HepG2 (cell line): Measurements from ENCODE around the gene TMEM131. TPM values are rescaled to one million over a fixed set of nuclear protein-coding genes. Genes with fewer than 3 reads are reported as not detected.

Experiments used
- GABPA ChIP-seq, 2 experiments: IDR thresholded peaks; 2 replicates each; pipeline ENCODE4 v1.6.1; 2011 to 2016; ENCODE audit warnings: low read depth in 2 of 2, low read length in 1 of 2, missing biosample characterization in 1 of 2, missing genetic modification characterization in 1 of 2
- HCFC1 ChIP-seq: fragments of 150-350 bp; IDR thresholded peaks from 2 replicates; pipeline ENCODE4 v1.6.1; 2014; ENCODE audit warnings: low read depth, low read length
- MIER2 ChIP-seq: IDR thresholded peaks from 2 replicates; pipeline ENCODE4 v1.6.1; 2016; ENCODE audit warnings: missing biosample characterization, missing genetic modification reagents
- RARG ChIP-seq: sonication (generic); formaldehyde crosslinking; IDR thresholded peaks from 2 replicates; pipeline ENCODE4 v1.4.0; 2020; ENCODE audit warnings: low read depth, mild to moderate bottlenecking, missing genetic modification reagents
- REPIN1 ChIP-seq: sonication (generic); formaldehyde crosslinking; IDR thresholded peaks from 2 replicates; pipeline ENCODE4 v1.8.0; 2022; ENCODE audit warnings: missing genetic modification reagents, low read depth, mild to moderate bottlenecking, borderline replicate concordance
- SIN3B ChIP-seq: fragments of 150-350 bp; IDR thresholded peaks from 2 replicates; pipeline ENCODE4 v1.6.1; 2014; ENCODE audit warnings: low read length
- SMARCC2 ChIP-seq: fragments of 450-650 bp; IDR thresholded peaks from 2 replicates; pipeline ENCODE4 v1.6.1; 2017; ENCODE audit warnings: antibody characterized with exemption, mild to moderate bottlenecking
- STAT5B ChIP-seq: sonication (generic); formaldehyde crosslinking; IDR thresholded peaks from 2 replicates; pipeline ENCODE4 v1.4.0; 2020; ENCODE audit warnings: missing genetic modification reagents
- TBL1XR1 ChIP-seq: fragments of 150-350 bp; IDR thresholded peaks from 2 replicates; pipeline ENCODE4 v1.6.1; 2014; ENCODE audit warnings: borderline replicate concordance, low read length; ENCODE audit not compliant: partially characterized antibody
- THYN1 ChIP-seq: sonication (generic); formaldehyde crosslinking; IDR thresholded peaks from 2 replicates; pipeline ENCODE4 v1.8.1; 2023; ENCODE audit warnings: low read depth, mild to moderate bottlenecking, moderate library complexity, missing genetic modification reagents, borderline replicate concordance
- ZBTB1 ChIP-seq: sonication (generic); formaldehyde crosslinking; IDR thresholded peaks from 2 replicates; pipeline ENCODE4 v1.4.0; 2020; ENCODE audit warnings: missing genetic modification reagents, borderline replicate concordance
- ZMYM3 ChIP-seq: sonication (generic); formaldehyde crosslinking; IDR thresholded peaks from 2 replicates; pipeline ENCODE4 v1.5.1; 2020; ENCODE audit warnings: mild to moderate bottlenecking, missing genetic modification reagents
- ZNF264 ChIP-seq: sonication (generic); formaldehyde crosslinking; IDR thresholded peaks from 2 replicates; pipeline ENCODE4 v1.4.0; 2020; ENCODE audit warnings: missing genetic modification reagents
- ZNF652 ChIP-seq: IDR thresholded peaks from 2 replicates; pipeline ENCODE4 v1.6.1; 2016; ENCODE audit warnings: low read depth, borderline replicate concordance
- ZNF747 ChIP-seq: sonication (generic); formaldehyde crosslinking; IDR thresholded peaks from 2 replicates; pipeline ENCODE4 v1.8.1; 2023; ENCODE audit warnings: missing genetic modification reagents, mild to moderate bottlenecking, borderline replicate concordance
- polyA plus RNA-seq, 8 experiments: library from polyadenylated mRNA; depleted of rRNA in 3 of 8; stranded (reverse) in 7 of 8; unstranded in 1 of 8; fragments of >200 nt; fragmentation: Illumina TruSeq in 4 of 8; extraction: Trizol in 4 of 8; gene quantifications; 2 replicates each; pipeline versions ENCODE4 v1.2.1 to v1.2.3, GENCODE V29; 2011 to 2016; ENCODE audit warnings: low read depth in 4 of 8, missing spikeins in 1 of 8, mixed read lengths in 1 of 8; ENCODE audit not compliant: insufficient read depth in 1 of 8
- total RNA-seq, 5 experiments: library from RNA; depleted of rRNA; stranded (reverse); fragments of >200 nt; fragmentation: Illumina TruSeq; extraction: Trizol; gene quantifications; 2 replicates each; pipeline ENCODE4 v1.2.3, GENCODE V29; 2016; ENCODE audit warnings: low read depth in 1 of 5
- TF ChIP-seq, protein P1 (sequence below): sonication (generic); formaldehyde crosslinking; IDR thresholded peaks from 2 replicates; pipeline ENCODE4 v1.4.0; 2020; ENCODE audit warnings: missing genetic modification reagents
- TF ChIP-seq, protein P2 (sequence below): sonication (generic); formaldehyde crosslinking; IDR thresholded peaks from 2 replicates; pipeline ENCODE4 v1.4.0; 2020; ENCODE audit warnings: mild to moderate bottlenecking, missing genetic modification reagents
- TF ChIP-seq, protein P3 (sequence below): fragments of 450-650 bp; IDR thresholded peaks from 2 replicates; pipeline ENCODE4 v1.6.1; 2017
- TF ChIP-seq, protein P4 (sequence below), 2 experiments: sonication (generic) in 1 of 2; formaldehyde crosslinking in 1 of 2; IDR thresholded peaks; 2 replicates each; pipeline versions ENCODE4 v1.4.0 to v1.6.1; 2018 to 2020; ENCODE audit warnings: missing genetic modification reagents in 2 of 2, borderline replicate concordance in 1 of 2, low read depth in 1 of 2, mild to moderate bottlenecking in 1 of 2, missing biosample characterization in 1 of 2
- TF ChIP-seq, protein P5 (sequence below): sonication (generic); formaldehyde crosslinking; IDR thresholded peaks from 2 replicates; pipeline ENCODE4 v1.4.0; 2020; ENCODE audit warnings: mild to moderate bottlenecking, low read depth, missing genetic modification reagents

Gene TMEM131
- total and polyA plus RNA-seq, 2 of the 13 experiments (the other 11 are each of a cell fraction or from before 2014, with no cell fraction given), result 17.9 to 19.5 TPM

DNA sequence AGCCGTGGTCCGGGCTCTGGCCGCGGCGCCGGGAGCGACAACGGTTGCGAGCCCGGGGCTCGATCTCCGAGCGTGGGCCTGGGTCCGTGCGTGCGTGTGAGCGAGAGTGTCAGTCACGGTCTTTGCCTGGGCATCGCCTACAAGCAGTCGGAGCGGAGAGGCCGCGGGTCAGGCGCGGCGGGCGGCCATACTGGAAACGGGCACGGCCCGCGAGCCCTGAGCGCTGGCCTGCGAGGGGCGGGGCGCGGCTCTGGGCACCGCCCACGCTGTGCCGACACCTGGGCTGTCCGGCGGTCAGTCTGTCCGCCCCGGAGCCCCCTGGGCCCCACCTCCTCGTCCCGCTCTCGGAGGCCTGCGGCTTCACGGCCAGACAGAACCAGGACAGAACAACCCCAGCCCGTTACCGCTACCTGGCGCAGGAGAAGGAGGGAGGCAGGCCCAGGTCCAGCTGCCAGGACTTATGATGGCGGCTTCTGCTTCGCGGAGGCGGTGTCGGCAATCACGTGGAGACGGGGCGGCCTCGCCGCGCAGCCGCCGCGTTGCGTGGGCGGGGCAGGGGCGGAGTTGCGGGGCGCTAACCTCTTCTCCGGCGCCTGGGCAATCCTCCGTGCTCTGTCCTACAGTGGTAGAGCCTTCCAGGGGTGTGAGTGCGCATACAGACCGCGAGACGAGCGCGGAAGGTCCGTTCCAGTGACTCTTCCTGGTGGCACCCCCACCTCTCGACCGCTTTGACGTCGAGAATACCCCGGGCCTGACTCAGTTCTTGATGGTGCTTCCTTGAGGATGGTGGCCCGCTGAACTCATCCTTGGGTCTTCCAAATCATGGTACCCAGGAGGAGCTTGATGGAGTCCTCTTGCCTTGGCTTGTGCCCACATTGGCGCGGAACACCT is at the start of gene TMEM131 (continued):
- peak; percentile 70 for TF ChIP-seq ZMYM3
- TF ChIP-seq MIER2, result 0 out of 2 replicates have a peak, but pooled peaks have one; percentile 38
- TF ChIP-seq, protein P1, sequence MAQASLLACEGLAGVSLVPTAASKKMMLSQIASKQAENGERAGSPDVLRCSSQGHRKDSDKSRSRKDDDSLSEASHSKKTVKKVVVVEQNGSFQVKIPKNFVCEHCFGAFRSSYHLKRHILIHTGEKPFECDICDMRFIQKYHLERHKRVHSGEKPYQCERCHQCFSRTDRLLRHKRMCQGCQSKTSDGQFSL (CRISPR knock-in tag), result peak; percentile 70; the same call in 1 of the 2 replicates
- 0 out of 2 replicates have a peak, but pooled peaks have one; percentile 15 for TF ChIP-seq ZNF652
- TF ChIP-seq HCFC1, result peak; percentile 80
- TF ChIP-seq, protein P2, sequence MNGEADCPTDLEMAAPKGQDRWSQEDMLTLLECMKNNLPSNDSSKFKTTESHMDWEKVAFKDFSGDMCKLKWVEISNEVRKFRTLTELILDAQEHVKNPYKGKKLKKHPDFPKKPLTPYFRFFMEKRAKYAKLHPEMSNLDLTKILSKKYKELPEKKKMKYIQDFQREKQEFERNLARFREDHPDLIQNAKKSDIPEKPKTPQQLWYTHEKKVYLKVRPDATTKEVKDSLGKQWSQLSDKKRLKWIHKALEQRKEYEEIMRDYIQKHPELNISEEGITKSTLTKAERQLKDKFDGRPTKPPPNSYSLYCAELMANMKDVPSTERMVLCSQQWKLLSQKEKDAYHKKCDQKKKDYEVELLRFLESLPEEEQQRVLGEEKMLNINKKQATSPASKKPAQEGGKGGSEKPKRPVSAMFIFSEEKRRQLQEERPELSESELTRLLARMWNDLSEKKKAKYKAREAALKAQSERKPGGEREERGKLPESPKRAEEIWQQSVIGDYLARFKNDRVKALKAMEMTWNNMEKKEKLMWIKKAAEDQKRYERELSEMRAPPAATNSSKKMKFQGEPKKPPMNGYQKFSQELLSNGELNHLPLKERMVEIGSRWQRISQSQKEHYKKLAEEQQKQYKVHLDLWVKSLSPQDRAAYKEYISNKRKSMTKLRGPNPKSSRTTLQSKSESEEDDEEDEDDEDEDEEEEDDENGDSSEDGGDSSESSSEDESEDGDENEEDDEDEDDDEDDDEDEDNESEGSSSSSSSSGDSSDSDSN (CRISPR knock-in tag), result peak; percentile 98
- peak; percentile 6 for TF ChIP-seq TBL1XR1
- no peak for TF ChIP-seq RARG (CRISPR knock-in tag)
- TF ChIP-seq SMARCC2, result no peak
- TF ChIP-seq, protein P3, sequence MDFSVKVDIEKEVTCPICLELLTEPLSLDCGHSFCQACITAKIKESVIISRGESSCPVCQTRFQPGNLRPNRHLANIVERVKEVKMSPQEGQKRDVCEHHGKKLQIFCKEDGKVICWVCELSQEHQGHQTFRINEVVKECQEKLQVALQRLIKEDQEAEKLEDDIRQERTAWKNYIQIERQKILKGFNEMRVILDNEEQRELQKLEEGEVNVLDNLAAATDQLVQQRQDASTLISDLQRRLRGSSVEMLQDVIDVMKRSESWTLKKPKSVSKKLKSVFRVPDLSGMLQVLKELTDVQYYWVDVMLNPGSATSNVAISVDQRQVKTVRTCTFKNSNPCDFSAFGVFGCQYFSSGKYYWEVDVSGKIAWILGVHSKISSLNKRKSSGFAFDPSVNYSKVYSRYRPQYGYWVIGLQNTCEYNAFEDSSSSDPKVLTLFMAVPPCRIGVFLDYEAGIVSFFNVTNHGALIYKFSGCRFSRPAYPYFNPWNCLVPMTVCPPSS, result no peak
- TF ChIP-seq, protein P4, sequence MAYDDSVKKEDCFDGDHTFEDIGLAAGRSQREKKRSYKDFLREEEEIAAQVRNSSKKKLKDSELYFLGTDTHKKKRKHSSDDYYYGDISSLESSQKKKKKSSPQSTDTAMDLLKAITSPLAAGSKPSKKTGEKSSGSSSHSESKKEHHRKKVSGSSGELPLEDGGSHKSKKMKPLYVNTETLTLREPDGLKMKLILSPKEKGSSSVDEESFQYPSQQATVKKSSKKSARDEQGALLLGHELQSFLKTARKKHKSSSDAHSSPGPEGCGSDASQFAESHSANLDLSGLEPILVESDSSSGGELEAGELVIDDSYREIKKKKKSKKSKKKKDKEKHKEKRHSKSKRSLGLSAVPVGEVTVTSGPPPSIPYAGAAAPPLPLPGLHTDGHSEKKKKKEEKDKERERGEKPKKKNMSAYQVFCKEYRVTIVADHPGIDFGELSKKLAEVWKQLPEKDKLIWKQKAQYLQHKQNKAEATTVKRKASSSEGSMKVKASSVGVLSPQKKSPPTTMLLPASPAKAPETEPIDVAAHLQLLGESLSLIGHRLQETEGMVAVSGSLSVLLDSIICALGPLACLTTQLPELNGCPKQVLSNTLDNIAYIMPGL (CRISPR knock-in tag; IDR thresholded peaks at IDR 0.05; ENCODE audit: borderline replicate concordance in 1 of 2, low read depth in 1 of 2), result peak; percentile 72 to 88
- TF ChIP-seq ZBTB1, result no peak
- TF ChIP-seq THYN1, result 0 out of 2 replicates have a peak, but pooled peaks have one; percentile 68
- TF ChIP-seq SIN3B, result peak; percentile 75
- TF ChIP-seq, protein P5, sequence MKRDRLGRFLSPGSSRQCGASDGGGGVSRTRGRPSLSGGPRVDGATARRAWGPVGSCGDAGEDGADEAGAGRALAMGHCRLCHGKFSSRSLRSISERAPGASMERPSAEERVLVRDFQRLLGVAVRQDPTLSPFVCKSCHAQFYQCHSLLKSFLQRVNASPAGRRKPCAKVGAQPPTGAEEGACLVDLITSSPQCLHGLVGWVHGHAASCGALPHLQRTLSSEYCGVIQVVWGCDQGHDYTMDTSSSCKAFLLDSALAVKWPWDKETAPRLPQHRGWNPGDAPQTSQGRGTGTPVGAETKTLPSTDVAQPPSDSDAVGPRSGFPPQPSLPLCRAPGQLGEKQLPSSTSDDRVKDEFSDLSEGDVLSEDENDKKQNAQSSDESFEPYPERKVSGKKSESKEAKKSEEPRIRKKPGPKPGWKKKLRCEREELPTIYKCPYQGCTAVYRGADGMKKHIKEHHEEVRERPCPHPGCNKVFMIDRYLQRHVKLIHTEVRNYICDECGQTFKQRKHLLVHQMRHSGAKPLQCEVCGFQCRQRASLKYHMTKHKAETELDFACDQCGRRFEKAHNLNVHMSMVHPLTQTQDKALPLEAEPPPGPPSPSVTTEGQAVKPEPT, result peak; percentile 26; the same call in 1 of the 2 replicates
- peak; percentile 73 for TF ChIP-seq REPIN1 (CRISPR knock-in tag)
- no peak for TF ChIP-seq GABPA (IDR thresholded peaks at IDR 0.05; ENCODE audit: low read depth, low read length)
- no peak for TF ChIP-seq GABPA (CRISPR knock-in tag; IDR thresholded peaks at IDR 0.05; ENCODE audit: low read depth)
- peak; percentile 97 for TF ChIP-seq ZNF264 (CRISPR knock-in tag)
- no peak; the same call in 1 of the 2 replicates for TF ChIP-seq STAT5B (CRISPR knock-in tag)
- peak; percentile 75; the same call in 1 of the 2 replicates for TF ChIP-seq ZNF747
